Adrenal gland (tissue), 12 donors: Measurements from ENCODE around the gene MYH1. TPM values are rescaled to one million over a fixed set of nuclear protein-coding genes. Genes with fewer than 3 reads are reported as not detected.

Experiments
- DNase-seq, 7 donors: peaks; one replicate each; pipeline ENCODE4 v3.0.0-alpha.2; 2019 to 2020
- H3K27ac ChIP-seq, 5 donors: fragments of 200-600 bp; sonication (generic) in 4 of 5; 1 replicate in 3 of 5; 2 replicates in 2 of 5; pipeline versions ENCODE4 v1.5.1 to v1.8.0; 2016 to 2020; ENCODE audit warnings: mild to moderate bottlenecking in 1 of 5
- H3K27me3 ChIP-seq: fragments of 200-600 bp; 2 replicates; pipeline ENCODE4 v1.8.0; 2021
- H3K36me3 ChIP-seq, 2 donors: fragments of 200-600 bp; replicated peaks in 1 of 2; 1 replicate in 1 of 2; 2 replicates in 1 of 2; pipeline versions ENCODE4 v1.5.1 to v1.8.0; 2018 to 2022
- H3K4me1 ChIP-seq, 2 donors: fragments of 200-600 bp; replicated peaks in 1 of 2; 1 replicate in 1 of 2; 2 replicates in 1 of 2; pipeline versions ENCODE4 v1.5.1 to v1.8.0; 2018 to 2021
- H3K4me3 ChIP-seq, 4 donors: fragments of 200-600 bp; sonication (generic) in 3 of 4; one replicate each; pipeline ENCODE4 v1.5.1; 2016 to 2018
- H3K9me3 ChIP-seq, 3 donors: fragments of 200-600 bp; sonication (generic) in 1 of 3; replicated peaks in 1 of 3; 1 replicate in 2 of 3; 2 replicates in 1 of 3; pipeline versions ENCODE4 v1.5.1 to v1.8.0; 2016 to 2021
- POLR2A ChIP-seq, 2 donors: fragments of 450-650 bp; IDR thresholded peaks; one replicate each; pipeline ENCODE4 v1.6.1; 2017; ENCODE audit warnings: antibody characterized with exemption in 2 of 2, mild to moderate bottlenecking in 2 of 2, moderate library complexity in 1 of 2
- WGBS, 4 donors: extraction: QIAGEN DNeasy Blood & Tissue Kit in 2 of 4; methylation state at CpG; one replicate each; pipeline versions ENCODE4 v1.1.5 to v1.1.7; 2013 to 2017; 5-methylcytosine and 5-hydroxymethylcytosine counted together
- intact Hi-C, 2 donors: fragments of 100-400 bp; cut with DNase I; formaldehyde crosslinking; loops; one replicate each; pipeline versions ENCODE4 v1.14.1 to v1.15.0; 2022 to 2023
- polyA plus RNA-seq, 3 donors: library from polyadenylated mRNA; stranded (reverse); fragments of 200-250 nt in 2 of 3; fragments of 350-450 nt in 1 of 3; fragmentation: Illumina TruSeq in 1 of 3; extraction: RNeasy Lipid Tissue Mini Kit (QIAGEN cat#74804) in 1 of 3; gene quantifications; one replicate each; pipeline ENCODE4 v1.2.3, GENCODE V29; 2013 to 2014
- total RNA-seq, 9 donors: library from RNA; depleted of rRNA in 4 of 9; stranded (reverse); fragments of >200 nt in 4 of 9; fragments of 120-200 nt in 1 of 9; fragmentation: NEBNext Ultra II Directional in 1 of 9; extraction: Animal tissue kit (Norgen Biotek cat#: 25700) in 1 of 9; gene quantifications; one replicate each; pipeline versions ENCODE4 v1.1.0 to v1.2.4, GENCODE V29; 2013 to 2023
- TF ChIP-seq, protein P1 (sequence below), 6 experiments: fragments of 450-650 bp in 4 of 6; fragments of 200-600 bp in 2 of 6; sonication (generic) in 1 of 6; IDR thresholded peaks; 1 replicate in 5 of 6; 2 replicates in 1 of 6; pipeline versions ENCODE4 v1.5.1 to v1.8.0; 2016 to 2021; ENCODE audit warnings: antibody characterized with exemption in 6 of 6, mild to moderate bottlenecking in 2 of 6, moderate library complexity in 1 of 6
- donor health status: healthy with polysubstance abuse.
- donor health status: Bipolar disorder and iron deficiency.
- donor health status: DM: yes; HTN: yes; CAD: no.
- donor health status: DM: no; HTN: no; CAD: no.
- donor health status: DM: no; HTN: no; CAD: no.
- donor health status: DM: yes; HTN: yes; CAD: no.

The MYH1 gene
- total and polyA plus RNA-seq, 12 donors: 0.07 to 1.9 TPM; not detected in 10

DNA sequence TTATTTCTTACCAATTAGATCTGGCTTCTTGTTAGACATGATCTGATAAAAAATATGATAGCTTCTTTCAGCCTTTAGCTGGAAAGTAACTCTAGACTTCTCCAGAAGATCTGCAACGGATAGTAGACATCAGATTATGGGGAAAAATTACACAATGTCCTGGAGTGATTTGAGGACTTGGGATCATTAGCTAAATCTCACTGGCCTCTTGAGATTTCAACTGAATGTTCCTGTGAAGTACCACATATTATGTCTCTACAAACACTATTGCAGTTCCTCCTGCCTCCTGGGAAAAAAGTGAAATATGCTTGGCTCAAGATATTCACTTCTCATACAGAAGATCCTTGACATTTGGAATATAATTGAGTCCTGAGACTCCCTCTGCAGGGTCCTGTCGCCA, 5.5 kb downstream of the MYH1 start:
- intact Hi-C loops: no loop called here

GRCh38 chr17:10499950-10500349, 18.4 kb downstream of the MYH1 start:
- Histone ChIP-seq H3K4me1 (no peaks in the 10 kb centered on the region), H3K9me3 (no peaks in the 10 kb centered on the region), H3K27me3 (no peaks in the 10 kb centered on the region), H3K4me3 (no peak overlapping the region), H3K27ac (no peak overlapping the region), H3K36me3 (no peaks in the 10 kb centered on the region)
- 73 to 78% (median 75%) methylated on average over 3 of the region's 3 CpGs for WGBS, 4 donors
- no peak for DNase-seq
- intact Hi-C loops: no loop called here
- no peak for TF ChIP-seq POLR2A (IDR thresholded peaks at IDR 0.05)
- TF ChIP-seq, protein P1, sequence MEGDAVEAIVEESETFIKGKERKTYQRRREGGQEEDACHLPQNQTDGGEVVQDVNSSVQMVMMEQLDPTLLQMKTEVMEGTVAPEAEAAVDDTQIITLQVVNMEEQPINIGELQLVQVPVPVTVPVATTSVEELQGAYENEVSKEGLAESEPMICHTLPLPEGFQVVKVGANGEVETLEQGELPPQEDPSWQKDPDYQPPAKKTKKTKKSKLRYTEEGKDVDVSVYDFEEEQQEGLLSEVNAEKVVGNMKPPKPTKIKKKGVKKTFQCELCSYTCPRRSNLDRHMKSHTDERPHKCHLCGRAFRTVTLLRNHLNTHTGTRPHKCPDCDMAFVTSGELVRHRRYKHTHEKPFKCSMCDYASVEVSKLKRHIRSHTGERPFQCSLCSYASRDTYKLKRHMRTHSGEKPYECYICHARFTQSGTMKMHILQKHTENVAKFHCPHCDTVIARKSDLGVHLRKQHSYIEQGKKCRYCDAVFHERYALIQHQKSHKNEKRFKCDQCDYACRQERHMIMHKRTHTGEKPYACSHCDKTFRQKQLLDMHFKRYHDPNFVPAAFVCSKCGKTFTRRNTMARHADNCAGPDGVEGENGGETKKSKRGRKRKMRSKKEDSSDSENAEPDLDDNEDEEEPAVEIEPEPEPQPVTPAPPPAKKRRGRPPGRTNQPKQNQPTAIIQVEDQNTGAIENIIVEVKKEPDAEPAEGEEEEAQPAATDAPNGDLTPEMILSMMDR (IDR thresholded peaks at IDR 0.05): no peak

More for the DNA sequence above, 5.5 kb downstream of the MYH1 start:
- Histone ChIP-seq H3K9me3 (no peaks in the 10 kb centered on the region), H3K4me3 (no peak overlapping the region), H3K4me1 (no peaks in the 10 kb centered on the region), H3K27ac (no peak overlapping the region), H3K27me3 (no peaks in the 10 kb centered on the region), H3K36me3 (no peaks in the 10 kb centered on the region)
- WGBS, 4 donors: 47 to 54% (median 50%) methylated on average over 2 of the region's 2 CpGs
- DNase-seq: no peak
- TF ChIP-seq POLR2A (IDR thresholded peaks at IDR 0.05): no peak
- TF ChIP-seq, protein P1 (IDR thresholded peaks at IDR 0.05): no peak

- intact Hi-C loops: no loop called here
These were observed 26.3 kb downstream of the MYH1 start for GRCh38 chr17:10492004-10492403.

DNA sequence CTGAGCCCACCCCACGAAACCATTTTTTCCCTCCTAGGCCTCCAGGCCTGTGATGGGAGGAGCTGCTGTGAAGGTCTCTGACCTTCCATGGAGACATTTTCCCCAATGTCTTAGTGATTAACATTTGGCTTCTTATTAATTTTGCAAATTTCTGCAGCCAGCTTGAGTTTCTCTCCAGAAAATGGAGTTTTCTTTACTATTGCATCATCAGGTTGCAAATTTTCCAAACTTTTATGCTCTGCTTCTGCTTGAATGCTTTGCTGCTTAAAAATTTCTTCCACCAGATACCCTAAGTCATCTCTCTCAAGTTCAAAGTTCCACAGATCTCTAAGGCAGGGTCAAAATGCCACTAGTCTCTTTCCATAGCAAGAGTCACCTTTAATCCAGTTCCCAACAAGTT, 36.1 kb downstream of the MYH1 start:
- H3K27ac ChIP-seq: no peak overlapping the region
- H3K27me3 ChIP-seq: no peaks in the 10 kb centered on the region
- intact Hi-C loops: no loop called here
- no peak overlapping the region for H3K4me3 ChIP-seq
- DNase-seq: no peak
- 61 to 83% (median 75%) methylated on average over 1 of the region's 1 CpG for WGBS, 4 donors
- peaks cover 0 to 4% (median 0%) of the 10 kb centered on the region in 3 donors for H3K9me3 ChIP-seq
- TF ChIP-seq, protein P1 (IDR thresholded peaks at IDR 0.05): no peak
- TF ChIP-seq POLR2A (IDR thresholded peaks at IDR 0.05): no peak
- H3K36me3 ChIP-seq: no peaks in the 10 kb centered on the region
- no peaks in the 10 kb centered on the region for H3K4me1 ChIP-seq

More at GRCh38 chr17:10492004-10492403, 26.3 kb downstream of the MYH1 start:
- no peak overlapping the region for H3K4me3 ChIP-seq
- WGBS, 4 donors: 84 to 91% (median 86%) methylated on average over 2 of the region's 2 CpGs
- peaks cover 0 to 8% (median 7%) of the 10 kb centered on the region in 3 donors for H3K9me3 ChIP-seq
- no peak overlapping the region for H3K27ac ChIP-seq
- TF ChIP-seq, protein P1 (IDR thresholded peaks at IDR 0.05): no peak
- TF ChIP-seq POLR2A (IDR thresholded peaks at IDR 0.05): no peak
- H3K4me1 ChIP-seq: no peaks in the 10 kb centered on the region
- no peak for DNase-seq
- H3K27me3 ChIP-seq: no peaks in the 10 kb centered on the region
- H3K36me3 ChIP-seq: no peaks in the 10 kb centered on the region
